GM19238 (cell line): ENCODE results near the gene PDLIM4.

Experiments
- DNase-seq: peaks from one replicate; pipeline ENCODE4 v3.0.0; 2011; ENCODE audit warnings: low spot score; ENCODE audit not compliant: insufficient read length

The PDLIM4 gene

GRCh38 chr5:132267166-132267739 is 9.8 kb downstream of the PDLIM4 start:
- DNase-seq: no peak

GRCh38 chr5:132267931-132268768 is 10.7 kb downstream of the PDLIM4 start:
- no peak for DNase-seq

- DNase-seq: peak; percentile 41
Observed at GRCh38 chr5:132268769-132269551, 11.5 kb downstream of the PDLIM4 start.

GRCh38 chr5:132269635-132270334 is 12.3 kb downstream of the PDLIM4 start:
- no peak for DNase-seq

GRCh38 chr5:132270335-132270665 is 12.8 kb downstream of the PDLIM4 start:
- no peak for DNase-seq

- DNase-seq: no peak
Observed at GRCh38 chr5:132270706-132271105, 13.2 kb downstream of the PDLIM4 start.

GRCh38 chr5:132271251-132272246 is 14.1 kb downstream of the PDLIM4 start:
- DNase-seq: no peak

GRCh38 chr5:132272311-132273210 is 15.1 kb downstream of the PDLIM4 start:
- DNase-seq: peak; percentile 56

- no peak for DNase-seq
Observed at GRCh38 chr5:132273631-132274030, 16.1 kb downstream of the PDLIM4 start.

- no peak for DNase-seq
Observed at GRCh38 chr5:132274050-132274792, 16.7 kb downstream of the PDLIM4 start.

- no peak for DNase-seq
Observed at GRCh38 chr5:132275367-132276220, 18.1 kb downstream of the PDLIM4 start.

- DNase-seq: no peak
Observed at GRCh38 chr5:132277256-132277655, 19.8 kb downstream of the PDLIM4 start.

GRCh38 chr5:132277971-132278853 is 20.7 kb downstream of the PDLIM4 start:
- no peak for DNase-seq

- no peak for DNase-seq
Observed at GRCh38 chr5:132279801-132280200, 22.3 kb downstream of the PDLIM4 start.

GRCh38 chr5:132280371-132281240 is 23.1 kb downstream of the PDLIM4 start:
- no peak for DNase-seq
